NCI-H2196 treated with DMSO at 0.1 percent for 48 hours (cell line): ENCODE measurements around the gene SDC4.
A peak's percentile ranks its signal among the peaks of the same experiment; 100 is the strongest.

Source experiments
- DNase-seq: peaks from one replicate; lab custom pipeline; 2025; ENCODE audit not compliant: unreplicated experiment; lab: John Stamatoyannopoulos, UW

SDC4 gene

GRCh38 chr20:45347936-45348778, at the start of gene SDC4:
Gene SDC4 (minus strand): TSS chr20:45348424. CDS start chr20:45348384, 40 bp downstream.
- peak; percentile 34 for DNase-seq

- DNase-seq, result no peak
Observed at GRCh38 chr20:45395114-45395415, 46.8 kb upstream of the SDC4 start.

GRCh38 chr20:45394221-45395113, 46.2 kb upstream of the SDC4 start:
- no peak for DNase-seq

GRCh38 chr20:45392733-45393132, 44.5 kb upstream of the SDC4 start:
- DNase-seq, result no peak

- DNase-seq, result no peak
Observed at GRCh38 chr20:45391559-45391958, 43.3 kb upstream of the SDC4 start.

- no peak for DNase-seq
Observed at GRCh38 chr20:45390931-45391330, 42.7 kb upstream of the SDC4 start.

- DNase-seq, result no peak
Observed at GRCh38 chr20:45387274-45387673, 39.0 kb upstream of the SDC4 start.

- no peak for DNase-seq
Observed at GRCh38 chr20:45378191-45378590, 30.0 kb upstream of the SDC4 start, which contains the start of gene TP53TG5. Gene TP53TG5 (minus strand): TSS chr20:45378325. CDS start chr20:45378236, 89 bp downstream.

- peak; percentile 12 for DNase-seq
Observed at GRCh38 chr20:45377269-45377668, 29.0 kb upstream of the SDC4 start.

- no peak for DNase-seq
Observed at GRCh38 chr20:45374966-45375365, 26.7 kb upstream of the SDC4 start.

GRCh38 chr20:45374101-45374467, 25.9 kb upstream of the SDC4 start:
- DNase-seq, result no peak

GRCh38 chr20:45373353-45374100, 25.3 kb upstream of the SDC4 start:
- DNase-seq, result peak; percentile 91

- no peak for DNase-seq
Observed at GRCh38 chr20:45372646-45373352, 24.6 kb upstream of the SDC4 start.

- no peak for DNase-seq
Observed at GRCh38 chr20:45372241-45372640, 24.0 kb upstream of the SDC4 start.

- DNase-seq, result no peak
Observed at GRCh38 chr20:45370571-45371160, 22.4 kb upstream of the SDC4 start.

- DNase-seq, result no peak
Observed at GRCh38 chr20:45368221-45368980, 20.2 kb upstream of the SDC4 start.

- DNase-seq, result no peak
Observed at GRCh38 chr20:45367126-45367525, 18.9 kb upstream of the SDC4 start.

- no peak for DNase-seq
Observed at GRCh38 chr20:45366631-45367030, 18.4 kb upstream of the SDC4 start.

- no peak for DNase-seq
Observed at GRCh38 chr20:45366192-45366591, 18.0 kb upstream of the SDC4 start.
